ENCODE measurements around the gene TNRC6C. TPM values are rescaled to one million over a fixed set of nuclear protein-coding genes. Genes with fewer than 3 reads are reported as not detected.
"Not testable (repeated sequence)": the region's sequence is repeated elsewhere in the genome, so short reads cannot be mapped to it uniquely, and the experiment has no call there.

The TNRC6C gene
- total RNA-seq, 1 experiment from 2014 or later, result 3.2 TPM

- DNase-seq (ENCODE audit: low spot score), result no peak
Observed at GRCh38 chr17:78042542-78042941, 84.0 kb downstream of the TNRC6C start.

GRCh38 chr17:78043031-78043430 is 84.5 kb downstream of the TNRC6C start:
- DNase-seq (ENCODE audit: low spot score), result no peak

GRCh38 chr17:78044280-78044835 is 85.9 kb downstream of the TNRC6C start:
- DNase-seq (ENCODE audit: low spot score), result no peak

GRCh38 chr17:78045316-78045715 is 86.8 kb downstream of the TNRC6C start:
- DNase-seq (ENCODE audit: low spot score), result no peak

- no peak for DNase-seq (ENCODE audit: low spot score)
Observed at GRCh38 chr17:78046923-78047322, 88.4 kb downstream of the TNRC6C start.

- no peak for DNase-seq (ENCODE audit: low spot score)
Observed at GRCh38 chr17:78048346-78049292, 90.1 kb downstream of the TNRC6C start.

- DNase-seq (ENCODE audit: low spot score), result no peak
Observed at GRCh38 chr17:78049609-78050008, 91.1 kb downstream of the TNRC6C start.

- DNase-seq (ENCODE audit: low spot score), result no peak
Observed at GRCh38 chr17:78051186-78051972, 92.9 kb downstream of the TNRC6C start.

GRCh38 chr17:78053777-78054468 is 95.4 kb downstream of the TNRC6C start:
- DNase-seq (ENCODE audit: low spot score), result no peak

- DNase-seq (ENCODE audit: low spot score), result no peak
Observed at GRCh38 chr17:78057113-78057740, 98.7 kb downstream of the TNRC6C start.

- DNase-seq (ENCODE audit: low spot score), result no peak
Observed at GRCh38 chr17:78058001-78058400, 99.5 kb downstream of the TNRC6C start.

GRCh38 chr17:78058581-78058980 is 100.1 kb downstream of the TNRC6C start:
- DNase-seq (ENCODE audit: low spot score), result no peak

- DNase-seq (ENCODE audit: low spot score), result no peak
Observed at GRCh38 chr17:78062596-78062995, 104.1 kb downstream of the TNRC6C start.

- no peak for DNase-seq (ENCODE audit: low spot score)
Observed at GRCh38 chr17:78063489-78063888, 105.0 kb downstream of the TNRC6C start.

GRCh38 chr17:78064708-78065107 is 106.2 kb downstream of the TNRC6C start:
- no peak for DNase-seq (ENCODE audit: low spot score)

- not testable (repeated sequence) for DNase-seq (ENCODE audit: low spot score)
Observed at GRCh38 chr17:78066976-78067375, 108.5 kb downstream of the TNRC6C start.

- DNase-seq (ENCODE audit: low spot score), result no peak
Observed at GRCh38 chr17:78069695-78070094, 111.2 kb downstream of the TNRC6C start.

GRCh38 chr17:78072961-78073360 is 114.5 kb downstream of the TNRC6C start:
- DNase-seq (ENCODE audit: low spot score), result no peak

GRCh38 chr17:78075011-78075410 is 116.5 kb downstream of the TNRC6C start:
- no peak for DNase-seq (ENCODE audit: low spot score)

GRCh38 chr17:78075545-78075944 is 117.0 kb downstream of the TNRC6C start:
- no peak for DNase-seq (ENCODE audit: low spot score)

- DNase-seq (ENCODE audit: low spot score), result no peak
Observed at GRCh38 chr17:78079253-78079652, 120.8 kb downstream of the TNRC6C start.

All from A172 (cell line).